ENCODE results near the gene KRT86. TPM values are rescaled to one million over a fixed set of nuclear protein-coding genes. Genes with fewer than 3 reads are reported as not detected.

KRT86 gene
- polyA plus RNA-seq, 1 of the 3 experiments (the other 2 are of a cell fraction): 0.56 TPM

DNA sequence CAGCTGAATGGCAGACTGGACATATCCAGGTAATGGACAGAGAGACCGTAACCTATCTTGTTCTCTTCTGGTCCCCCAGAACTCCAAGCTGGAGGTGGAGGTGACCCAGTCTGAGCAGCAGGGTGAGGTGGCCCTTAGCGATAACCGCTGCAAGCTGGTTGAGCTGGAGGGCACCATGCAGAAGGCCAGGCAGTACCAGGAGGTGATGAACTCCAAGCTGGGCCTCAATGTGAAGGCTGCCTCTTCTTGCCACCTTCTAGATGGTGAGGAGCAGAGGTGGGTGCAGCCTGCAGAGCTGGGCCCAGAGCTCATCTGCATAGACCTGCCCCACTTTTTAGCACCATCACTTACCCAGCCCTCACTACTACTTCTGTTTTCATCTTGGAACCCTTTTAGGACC lies 7.2 kb upstream of the KRT86 start:
- Histone ChIP-seq H3K4me3 (ENCODE audit: low read depth in 2 of 2, low read length in 1 of 2) (no peak overlapping the region), H3K9ac (no peak overlapping the region), H4K20me1 (ENCODE audit: insufficient read depth) (no peaks in the 10 kb centered on the region), H3K79me2 (ENCODE audit: insufficient read depth) (no peaks in the 10 kb centered on the region), H3K4me2 (0 out of 2 replicates have a peak overlapping the region, but pooled peaks have one; percentile 18), H3F3A (replicated peaks; ENCODE audit: insufficient read depth) (no peaks in the 10 kb centered on the region), H3K9me2 (no peaks in the 10 kb centered on the region), H3K27ac (ENCODE audit: low read depth in 2 of 2, low read length in 1 of 2) (no peak overlapping the region), H3K4me1 (ENCODE audit: control insufficient read depth in 1 of 2, insufficient read depth in 2 of 2, low read depth in 1 of 2, low read length in 1 of 2) (no peaks in the 10 kb centered on the region; a peak in 1 of 4 replicates), H3K27me3 (ENCODE audit: insufficient read depth) (no peaks in the 10 kb centered on the region), H3K36me3 (replicated peaks in 1 of 2; ENCODE audit: control insufficient read depth in 1 of 2, insufficient read depth in 2 of 2, low read length in 1 of 2) (no peaks in the 10 kb centered on the region), H2AFZ (ENCODE audit: low read depth) (no peak overlapping the region), H3K9me3 (no peaks in the 10 kb centered on the region)
- no peak for DNase-seq
- TF ChIP-seq RAD21 (IDR thresholded peaks at IDR 0.05; ENCODE audit: low read length) (no peak), FOSL2 (IDR thresholded peaks at IDR 0.05; ENCODE audit: borderline replicate concordance, low read depth) (no peak), ELF1 (IDR thresholded peaks at IDR 0.05) (no peak), NFIC (IDR thresholded peaks at IDR 0.05; ENCODE audit: borderline replicate concordance) (no peak), EP300 (IDR thresholded peaks at IDR 0.05; ENCODE audit: borderline replicate concordance in 1 of 2, low read depth in 1 of 2, low read length in 1 of 2) (no peak), EZH2phosphoT487 (IDR thresholded peaks at IDR 0.05; ENCODE audit: borderline replicate concordance, low read depth) (no peak), SIN3A (IDR thresholded peaks at IDR 0.05; ENCODE audit: borderline replicate concordance, low read depth, low read length) (no peak), FOXM1 (IDR thresholded peaks at IDR 0.05; ENCODE audit: low read depth) (no peak), FOXJ3 (CRISPR knock-in tag; IDR thresholded peaks at IDR 0.05) (no peak)
- TF ChIP-seq, protein P1, sequence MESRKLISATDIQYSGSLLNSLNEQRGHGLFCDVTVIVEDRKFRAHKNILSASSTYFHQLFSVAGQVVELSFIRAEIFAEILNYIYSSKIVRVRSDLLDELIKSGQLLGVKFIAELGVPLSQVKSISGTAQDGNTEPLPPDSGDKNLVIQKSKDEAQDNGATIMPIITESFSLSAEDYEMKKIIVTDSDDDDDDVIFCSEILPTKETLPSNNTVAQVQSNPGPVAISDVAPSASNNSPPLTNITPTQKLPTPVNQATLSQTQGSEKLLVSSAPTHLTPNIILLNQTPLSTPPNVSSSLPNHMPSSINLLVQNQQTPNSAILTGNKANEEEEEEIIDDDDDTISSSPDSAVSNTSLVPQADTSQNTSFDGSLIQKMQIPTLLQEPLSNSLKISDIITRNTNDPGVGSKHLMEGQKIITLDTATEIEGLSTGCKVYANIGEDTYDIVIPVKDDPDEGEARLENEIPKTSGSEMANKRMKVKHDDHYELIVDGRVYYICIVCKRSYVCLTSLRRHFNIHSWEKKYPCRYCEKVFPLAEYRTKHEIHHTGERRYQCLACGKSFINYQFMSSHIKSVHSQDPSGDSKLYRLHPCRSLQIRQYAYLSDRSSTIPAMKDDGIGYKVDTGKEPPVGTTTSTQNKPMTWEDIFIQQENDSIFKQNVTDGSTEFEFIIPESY (IDR thresholded peaks at IDR 0.05; ENCODE audit: borderline replicate concordance, low read depth): no peak
- TF ChIP-seq, protein P2, sequence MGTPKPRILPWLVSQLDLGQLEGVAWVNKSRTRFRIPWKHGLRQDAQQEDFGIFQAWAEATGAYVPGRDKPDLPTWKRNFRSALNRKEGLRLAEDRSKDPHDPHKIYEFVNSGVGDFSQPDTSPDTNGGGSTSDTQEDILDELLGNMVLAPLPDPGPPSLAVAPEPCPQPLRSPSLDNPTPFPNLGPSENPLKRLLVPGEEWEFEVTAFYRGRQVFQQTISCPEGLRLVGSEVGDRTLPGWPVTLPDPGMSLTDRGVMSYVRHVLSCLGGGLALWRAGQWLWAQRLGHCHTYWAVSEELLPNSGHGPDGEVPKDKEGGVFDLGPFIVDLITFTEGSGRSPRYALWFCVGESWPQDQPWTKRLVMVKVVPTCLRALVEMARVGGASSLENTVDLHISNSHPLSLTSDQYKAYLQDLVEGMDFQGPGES (IDR thresholded peaks at IDR 0.05; ENCODE audit: low read depth, low read length): no peak
- TF ChIP-seq, protein P3, sequence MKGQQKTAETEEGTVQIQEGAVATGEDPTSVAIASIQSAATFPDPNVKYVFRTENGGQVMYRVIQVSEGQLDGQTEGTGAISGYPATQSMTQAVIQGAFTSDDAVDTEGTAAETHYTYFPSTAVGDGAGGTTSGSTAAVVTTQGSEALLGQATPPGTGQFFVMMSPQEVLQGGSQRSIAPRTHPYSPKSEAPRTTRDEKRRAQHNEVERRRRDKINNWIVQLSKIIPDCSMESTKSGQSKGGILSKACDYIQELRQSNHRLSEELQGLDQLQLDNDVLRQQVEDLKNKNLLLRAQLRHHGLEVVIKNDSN (IDR thresholded peaks at IDR 0.05; ENCODE audit: borderline replicate concordance, low read depth): no peak
- CTCF ChIA-PET: interaction anchor here (1.3 to 8.9 kb wide), 2 partner anchors 11 to 16 kb away, joined by 3 to 80 read pairs; partner anchors contain the start of gene KRT86
- POLR2A ChIA-PET: no interaction called here
- WGBS (ENCODE audit: low lambda C conversion rate): 100% methylated on average over 3 of the region's 3 CpGs

DNA sequence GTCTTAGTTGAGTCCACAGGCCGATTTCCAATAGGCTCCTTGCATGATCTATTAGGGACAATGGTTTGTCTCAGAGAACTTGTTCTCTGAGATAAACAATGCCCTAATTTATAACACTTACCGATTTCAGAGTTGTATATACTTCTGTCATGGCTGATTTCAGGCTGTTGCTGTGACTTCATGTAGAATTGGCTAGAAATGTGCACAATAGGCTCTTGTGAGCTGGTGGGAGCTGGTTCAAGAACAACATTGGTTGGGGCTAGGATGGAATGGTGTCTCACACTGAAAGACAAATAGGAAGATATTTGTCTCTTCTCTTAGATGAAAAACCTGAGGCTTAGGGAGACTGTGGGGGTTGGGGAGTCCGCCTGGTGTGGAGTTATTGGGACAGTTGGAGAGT lies 6.7 kb upstream of the KRT86 start:
- H3K9ac ChIP-seq: peak overlapping the region; percentile 29; the same call in 1 of the 2 replicates
- no peak overlapping the region for H3K4me3 ChIP-seq (ENCODE audit: low read depth in 2 of 2, low read length in 1 of 2)
- no peak for DNase-seq
- no peaks in the 10 kb centered on the region for H4K20me1 ChIP-seq (ENCODE audit: insufficient read depth)
- peak overlapping the region in 1 of 2 experiments; percentile 38; a peak in 2 of 4 replicates for H3K27ac ChIP-seq (ENCODE audit: low read depth in 2 of 2, low read length in 1 of 2)
- no peaks in the 10 kb centered on the region for H3K79me2 ChIP-seq (ENCODE audit: insufficient read depth)
- ChIA-PET CTCF (interaction anchor here (8.9 kb wide), 1 partner anchor 10 kb away, joined by 80 read pairs; the partner anchor contains the start of gene KRT86), POLR2A (no interaction called here)
- no peaks in the 10 kb centered on the region for H3K36me3 ChIP-seq (replicated peaks in 1 of 2; ENCODE audit: control insufficient read depth in 1 of 2, insufficient read depth in 2 of 2, low read length in 1 of 2)
- H3K4me1 ChIP-seq (ENCODE audit: control insufficient read depth in 1 of 2, insufficient read depth in 2 of 2, low read depth in 1 of 2, low read length in 1 of 2): no peaks in the 10 kb centered on the region; a peak in 1 of 4 replicates
- no peaks in the 10 kb centered on the region for H3K9me2 ChIP-seq
- no peak overlapping the region for H2AFZ ChIP-seq (ENCODE audit: low read depth)
- 0 out of 2 replicates have a peak overlapping the region, but pooled peaks have one; percentile 18 for H3K4me2 ChIP-seq
- 69% methylated on average over 3 of the region's 3 CpGs for WGBS (ENCODE audit: low lambda C conversion rate)
- H3K9me3 ChIP-seq: no peaks in the 10 kb centered on the region
- H3F3A ChIP-seq (replicated peaks; ENCODE audit: insufficient read depth): no peaks in the 10 kb centered on the region
- H3K27me3 ChIP-seq (ENCODE audit: insufficient read depth): no peaks in the 10 kb centered on the region
- no peak for TF ChIP-seq FOSL2 (IDR thresholded peaks at IDR 0.05; ENCODE audit: borderline replicate concordance, low read depth)
- TF ChIP-seq JUND (IDR thresholded peaks at IDR 0.05): no peak
- TF ChIP-seq, protein P4, sequence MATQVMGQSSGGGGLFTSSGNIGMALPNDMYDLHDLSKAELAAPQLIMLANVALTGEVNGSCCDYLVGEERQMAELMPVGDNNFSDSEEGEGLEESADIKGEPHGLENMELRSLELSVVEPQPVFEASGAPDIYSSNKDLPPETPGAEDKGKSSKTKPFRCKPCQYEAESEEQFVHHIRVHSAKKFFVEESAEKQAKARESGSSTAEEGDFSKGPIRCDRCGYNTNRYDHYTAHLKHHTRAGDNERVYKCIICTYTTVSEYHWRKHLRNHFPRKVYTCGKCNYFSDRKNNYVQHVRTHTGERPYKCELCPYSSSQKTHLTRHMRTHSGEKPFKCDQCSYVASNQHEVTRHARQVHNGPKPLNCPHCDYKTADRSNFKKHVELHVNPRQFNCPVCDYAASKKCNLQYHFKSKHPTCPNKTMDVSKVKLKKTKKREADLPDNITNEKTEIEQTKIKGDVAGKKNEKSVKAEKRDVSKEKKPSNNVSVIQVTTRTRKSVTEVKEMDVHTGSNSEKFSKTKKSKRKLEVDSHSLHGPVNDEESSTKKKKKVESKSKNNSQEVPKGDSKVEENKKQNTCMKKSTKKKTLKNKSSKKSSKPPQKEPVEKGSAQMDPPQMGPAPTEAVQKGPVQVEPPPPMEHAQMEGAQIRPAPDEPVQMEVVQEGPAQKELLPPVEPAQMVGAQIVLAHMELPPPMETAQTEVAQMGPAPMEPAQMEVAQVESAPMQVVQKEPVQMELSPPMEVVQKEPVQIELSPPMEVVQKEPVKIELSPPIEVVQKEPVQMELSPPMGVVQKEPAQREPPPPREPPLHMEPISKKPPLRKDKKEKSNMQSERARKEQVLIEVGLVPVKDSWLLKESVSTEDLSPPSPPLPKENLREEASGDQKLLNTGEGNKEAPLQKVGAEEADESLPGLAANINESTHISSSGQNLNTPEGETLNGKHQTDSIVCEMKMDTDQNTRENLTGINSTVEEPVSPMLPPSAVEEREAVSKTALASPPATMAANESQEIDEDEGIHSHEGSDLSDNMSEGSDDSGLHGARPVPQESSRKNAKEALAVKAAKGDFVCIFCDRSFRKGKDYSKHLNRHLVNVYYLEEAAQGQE (IDR thresholded peaks at IDR 0.05; ENCODE audit: low read depth, low read length): no peak
- TF ChIP-seq NRF1 (IDR thresholded peaks at IDR 0.05; ENCODE audit: low read depth, low read length): no peak
- no peak for TF ChIP-seq RXRA (IDR thresholded peaks at IDR 0.05; ENCODE audit: borderline replicate concordance, low read depth)
- TF ChIP-seq CHD2 (IDR thresholded peaks at IDR 0.05; ENCODE audit: low read length, partially characterized antibody): no peak
- TF ChIP-seq GABPA (IDR thresholded peaks at IDR 0.05; ENCODE audit: low read depth): no peak
- TF ChIP-seq, protein P5, sequence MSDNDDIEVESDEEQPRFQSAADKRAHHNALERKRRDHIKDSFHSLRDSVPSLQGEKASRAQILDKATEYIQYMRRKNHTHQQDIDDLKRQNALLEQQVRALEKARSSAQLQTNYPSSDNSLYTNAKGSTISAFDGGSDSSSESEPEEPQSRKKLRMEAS (IDR thresholded peaks at IDR 0.05; ENCODE audit: low read depth): no peak
- no peak for TF ChIP-seq SIN3A (IDR thresholded peaks at IDR 0.05; ENCODE audit: borderline replicate concordance, low read depth, low read length)
